GM21390 (cell line): Measurements from ENCODE around the gene NME9.

Experiments
- ATAC-seq: cut with Tn5 transposase; IDR thresholded peaks from one replicate; pipeline ENCODE4 v1.9.1; 2021; ENCODE audit not compliant: unreplicated experiment

The NME9 gene

DNA sequence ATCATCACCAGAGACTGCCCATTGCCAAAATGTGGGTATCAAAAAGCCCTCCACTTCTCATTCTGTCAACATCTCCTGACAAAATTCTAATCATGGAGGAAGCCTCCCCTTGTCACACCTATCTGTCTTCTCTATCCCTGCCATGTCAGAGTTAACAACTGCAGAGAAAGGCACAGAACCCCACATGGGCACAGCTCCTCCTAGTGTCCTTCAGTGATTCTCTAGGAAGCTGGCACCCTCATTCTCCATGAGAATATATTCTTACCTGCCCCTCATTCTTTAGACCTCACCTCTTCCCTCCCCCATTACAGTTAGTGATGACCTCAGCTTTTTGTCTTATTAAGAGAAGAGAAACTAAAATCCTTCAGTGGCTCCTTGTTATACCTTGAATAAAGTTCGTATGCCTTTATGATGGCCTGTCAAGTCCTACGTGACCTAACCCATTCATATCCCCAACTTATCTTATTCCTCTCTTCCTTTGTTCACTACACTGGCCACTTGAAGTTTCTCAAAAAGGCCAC, 44.6 kb downstream of the NME9 start:
- no peak for ATAC-seq

DNA sequence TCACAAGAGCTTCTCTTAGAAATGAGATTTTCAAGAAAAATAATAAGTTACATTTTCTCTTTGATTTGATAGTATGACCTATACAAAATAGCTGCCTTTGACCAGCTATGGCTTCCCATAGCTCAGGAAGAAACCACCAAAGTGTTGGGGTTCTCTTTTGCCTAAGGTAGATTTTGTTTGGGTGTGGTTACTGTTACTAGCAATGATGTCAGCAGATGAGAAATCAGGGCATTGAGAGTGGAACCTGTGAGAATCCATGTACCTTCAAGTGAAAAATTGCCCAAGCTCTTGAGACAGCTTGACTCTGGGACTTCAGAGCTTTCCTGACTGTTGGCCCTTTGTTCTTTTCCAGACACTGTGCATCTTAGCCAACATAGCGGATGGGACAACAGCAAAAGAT, 45.6 kb downstream of the NME9 start:
- no peak for ATAC-seq

DNA sequence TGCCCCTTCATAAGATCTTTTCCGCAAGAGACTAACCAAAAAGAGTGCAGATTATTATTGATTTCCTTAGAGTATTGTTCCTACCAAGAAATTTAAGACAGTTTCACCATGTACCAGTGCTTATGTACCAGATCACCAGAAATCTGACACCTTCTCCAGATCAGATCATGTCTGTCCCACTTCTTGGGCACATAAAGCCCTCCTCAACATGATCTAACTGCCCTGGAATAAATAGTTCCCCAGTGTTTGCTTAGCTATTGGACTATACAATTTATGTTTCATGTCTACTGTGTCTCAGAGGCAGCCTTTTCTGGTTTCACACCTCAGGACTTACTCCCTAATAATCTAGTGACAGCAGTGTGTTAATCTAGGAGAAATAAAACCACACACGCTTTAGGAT, 46.8 kb downstream of the NME9 start:
- no peak for ATAC-seq

DNA sequence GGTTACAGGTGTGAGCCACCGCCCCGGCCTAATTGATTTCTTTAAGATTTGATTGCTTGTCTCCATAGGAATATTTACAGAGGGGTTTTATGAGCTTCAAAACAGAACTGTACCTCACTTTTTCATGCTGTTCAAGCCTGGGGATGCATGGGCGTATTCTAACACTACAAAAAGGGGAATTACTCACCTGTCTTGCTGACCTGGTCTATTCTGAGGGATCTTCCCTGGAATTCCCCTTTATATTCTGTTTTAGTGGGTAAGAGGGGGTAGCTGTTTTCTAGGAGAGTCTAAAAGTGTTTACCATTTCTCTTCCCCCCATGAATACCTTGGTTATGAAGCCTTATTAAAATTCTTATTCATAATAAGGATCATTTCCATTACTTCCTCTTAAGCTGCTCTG, 48.1 kb downstream of the NME9 start:
- ATAC-seq: no peak

DNA sequence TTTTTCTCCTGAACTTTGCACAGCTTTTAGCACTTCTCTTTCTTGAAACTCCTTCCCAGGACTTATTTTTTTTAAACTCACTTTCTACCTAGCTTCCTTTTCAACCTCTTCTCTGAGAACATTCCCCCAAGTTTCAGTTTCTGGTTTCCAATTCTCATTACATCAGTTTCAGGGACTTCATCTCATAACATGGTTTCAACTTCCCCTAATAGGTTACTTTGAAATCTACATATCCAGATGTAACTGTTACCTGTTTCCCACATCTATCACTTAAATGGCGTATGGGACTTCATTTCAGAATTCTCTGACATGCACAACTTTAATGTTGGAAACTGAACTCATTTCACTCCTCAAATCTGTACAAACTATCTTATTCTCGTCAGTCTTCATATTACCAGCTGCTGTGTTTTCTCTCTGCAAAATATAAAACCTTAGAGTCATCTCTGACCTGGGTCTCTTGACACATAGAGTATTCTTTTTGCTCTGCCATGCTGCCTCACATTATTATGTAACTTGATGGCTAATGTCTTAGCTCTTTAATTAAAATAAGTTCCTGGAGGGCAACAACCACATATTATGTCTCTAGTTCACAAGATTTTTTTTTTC, 58.4 kb downstream of the NME9 start:
- ATAC-seq: peak; percentile 81

DNA sequence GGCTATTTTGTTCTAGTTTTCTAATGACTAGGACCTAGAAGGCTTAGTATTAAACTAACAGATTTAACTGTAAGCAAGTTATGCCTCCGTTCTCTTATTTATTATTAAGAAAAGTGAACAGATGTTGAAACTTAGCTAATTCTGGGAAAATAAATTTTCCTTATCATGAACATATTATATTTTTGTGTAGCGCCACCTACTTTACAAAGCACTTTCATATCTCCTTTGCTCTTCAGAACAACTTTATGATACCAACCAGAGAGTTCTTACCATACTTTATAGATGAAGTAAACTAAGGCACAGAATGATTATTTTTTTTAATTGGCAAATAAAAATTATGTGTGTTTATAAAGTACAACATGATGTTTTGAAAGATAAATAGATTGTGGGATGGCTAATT, 59.4 kb downstream of the NME9 start:
- ATAC-seq: no peak

DNA sequence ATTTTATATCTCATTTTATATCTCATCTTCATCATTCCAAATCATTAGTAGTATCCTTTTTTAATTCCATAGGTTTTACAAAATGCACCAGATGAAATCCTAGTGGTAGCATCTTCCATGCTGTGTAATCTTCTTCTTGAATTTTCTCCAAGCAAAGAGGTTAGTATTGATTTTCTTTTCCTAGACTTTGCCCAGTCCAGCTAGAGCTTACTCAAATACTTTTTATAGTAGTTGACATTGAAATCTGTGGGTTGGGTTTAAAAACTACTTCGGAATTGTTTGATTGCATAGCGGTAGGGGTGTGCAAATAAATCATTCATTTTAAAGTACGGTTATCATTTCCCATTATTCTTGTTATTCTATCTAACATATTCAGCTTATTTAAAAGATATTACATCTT, 62.6 kb downstream of the NME9 start:
- ATAC-seq: no peak

DNA sequence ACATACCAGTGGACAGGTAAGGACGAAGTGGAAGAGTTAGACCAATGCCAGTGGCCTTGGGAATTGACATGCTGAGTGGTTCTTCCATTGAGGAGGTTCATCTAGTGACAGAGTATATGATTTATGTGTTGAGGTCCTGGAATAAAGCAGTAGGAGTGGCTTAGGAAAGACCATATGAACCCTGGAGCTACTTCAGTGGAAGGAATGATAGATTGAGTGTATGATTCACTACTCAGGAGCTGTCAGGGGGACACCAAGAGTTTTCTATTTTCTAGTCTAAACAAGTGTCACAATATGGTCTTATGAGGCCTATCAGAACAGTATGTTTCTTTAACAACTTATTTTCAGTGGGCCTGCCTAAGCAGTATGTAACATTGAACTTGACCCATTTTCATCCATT, 63.9 kb downstream of the NME9 start:
- ATAC-seq: no peak

DNA sequence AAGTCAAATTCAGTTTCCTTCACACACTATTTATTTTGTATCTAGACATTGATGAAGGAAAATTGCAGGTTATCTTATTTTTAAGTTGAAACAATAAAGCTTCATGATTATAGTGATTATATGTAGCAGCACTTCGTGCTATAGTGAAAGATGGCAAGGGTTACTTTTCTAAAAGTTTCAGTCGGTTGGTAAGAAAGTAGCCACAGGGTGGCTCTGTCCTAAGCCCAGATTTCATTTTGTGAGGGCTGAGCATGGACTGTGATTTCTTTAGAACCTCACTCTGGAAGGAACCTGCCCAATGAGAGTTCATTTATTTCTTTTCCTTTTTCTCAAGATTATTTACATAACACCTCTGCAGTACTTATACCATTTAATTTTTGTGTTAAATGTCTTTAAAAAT, 66.5 kb downstream of the NME9 start:
- ATAC-seq: no peak

DNA sequence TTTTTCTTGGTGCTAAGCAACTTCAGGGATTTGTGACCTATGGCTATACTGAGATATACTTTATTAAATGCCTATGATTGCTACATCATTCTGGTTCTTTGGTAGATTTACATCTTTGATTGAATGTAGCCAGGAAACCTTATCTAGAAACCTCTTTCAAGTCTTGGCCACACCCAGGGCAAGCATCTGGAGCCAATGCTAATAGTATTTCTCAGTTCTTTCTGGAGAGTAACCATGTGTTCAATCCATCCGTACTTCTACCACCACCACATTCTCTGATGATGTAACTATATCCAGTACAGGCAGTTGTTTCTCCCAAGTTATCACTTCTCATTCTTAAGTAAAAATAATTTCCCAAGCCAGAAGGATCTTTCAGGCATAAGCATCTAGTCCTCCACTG, 69.0 kb downstream of the NME9 start:
- no peak for ATAC-seq

DNA sequence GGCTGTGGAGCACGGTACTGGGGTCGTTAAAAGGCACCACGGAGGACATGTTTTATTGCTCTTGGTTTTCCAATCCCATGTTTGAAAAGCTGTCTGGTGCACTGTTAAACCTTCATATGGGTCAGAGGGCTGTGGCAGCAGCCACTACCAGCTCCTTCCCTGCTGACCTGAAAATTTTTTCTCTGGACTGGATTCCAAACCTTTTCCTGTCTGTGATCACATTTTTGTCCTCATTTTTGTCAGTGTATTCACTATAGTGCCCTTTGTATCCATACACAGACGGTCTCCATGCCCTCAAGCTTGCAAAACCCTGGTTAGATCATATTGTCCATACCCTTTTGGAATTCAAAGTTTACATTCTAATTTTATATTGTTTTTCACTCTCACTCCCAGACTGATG, 70.5 kb downstream of the NME9 start:
- ATAC-seq: no peak

DNA sequence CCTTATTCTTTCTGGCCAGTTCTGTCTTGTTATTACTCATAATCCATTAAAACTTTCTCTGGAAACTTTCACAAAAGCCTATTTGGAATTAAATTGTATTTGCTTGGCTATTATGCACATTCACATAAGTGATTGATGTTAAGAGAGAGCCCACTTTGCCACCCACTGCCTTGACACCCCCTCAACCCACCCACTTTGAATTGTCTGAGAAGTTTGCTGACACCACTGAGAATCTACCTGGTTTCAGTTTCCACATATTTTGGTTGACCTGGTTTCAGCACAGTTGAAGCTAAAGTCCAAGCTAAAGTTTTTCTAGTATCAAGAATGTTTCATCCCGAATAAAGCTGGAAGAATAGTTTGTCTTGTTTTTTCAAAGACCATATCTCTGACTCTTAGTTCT, 71.7 kb downstream of the NME9 start:
- ATAC-seq: no peak

DNA sequence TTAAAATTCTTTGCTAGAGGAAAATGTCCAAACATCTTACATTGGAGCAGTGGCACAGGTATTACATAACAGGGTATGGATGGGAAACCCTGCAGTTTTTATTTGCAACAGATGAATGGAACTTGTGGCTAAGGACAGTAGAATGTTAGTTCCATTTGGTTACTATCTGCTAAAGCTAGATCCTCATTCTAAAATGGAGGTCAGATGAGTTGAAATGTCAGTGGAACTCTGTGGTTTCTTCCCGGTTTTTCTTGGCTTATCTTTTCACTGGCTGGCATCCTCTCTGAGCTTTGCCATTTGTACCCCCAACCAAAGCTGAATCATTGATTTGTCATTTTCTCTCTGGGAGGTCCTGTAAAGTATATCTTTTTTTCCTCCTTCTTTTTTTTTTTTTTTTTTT, 73.6 kb downstream of the NME9 start:
- ATAC-seq: no peak

DNA sequence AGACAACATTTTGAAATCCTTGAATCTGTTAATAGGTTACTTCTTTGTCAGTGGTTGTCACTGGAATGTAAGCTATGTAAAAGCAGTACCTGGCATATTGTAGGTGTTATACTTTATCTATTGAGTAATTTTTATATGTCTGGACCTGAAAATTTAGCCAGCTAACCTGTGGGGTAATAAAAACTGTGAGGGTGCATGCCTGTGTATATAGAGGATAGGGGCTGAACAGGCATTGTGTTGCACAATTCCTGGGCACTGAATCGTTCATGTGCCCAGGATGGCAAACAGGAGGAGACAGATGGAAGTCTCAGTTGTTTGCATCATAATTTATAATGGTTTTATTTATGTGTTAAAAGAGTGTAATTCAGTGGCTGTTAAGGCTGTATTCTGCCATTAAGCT, 75.4 kb downstream of the NME9 start:
- ATAC-seq: no peak

DNA sequence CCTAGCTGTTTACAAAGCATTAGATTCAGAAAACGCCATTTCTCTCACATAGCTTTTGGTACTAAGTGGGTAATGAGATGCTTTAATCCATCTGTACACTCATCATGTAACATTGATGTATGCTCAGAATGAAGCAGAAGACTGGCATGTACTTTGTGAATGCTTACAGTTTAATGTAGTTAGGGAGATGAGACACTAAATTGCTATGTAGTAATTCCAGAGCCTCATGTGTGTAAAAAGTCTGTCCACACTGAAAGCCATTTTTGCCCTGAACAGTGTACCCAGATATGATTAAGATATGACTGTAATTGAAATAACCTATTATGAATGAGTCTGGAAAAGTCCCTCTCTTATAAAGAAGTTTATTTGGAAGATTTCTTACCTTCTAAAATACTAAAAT, 76.0 kb downstream of the NME9 start:
- ATAC-seq: no peak
